ENCODE data around the gene CCDC7. TPM values are rescaled to one million over a fixed set of nuclear protein-coding genes. Genes with fewer than 3 reads are reported as not detected.
A peak's percentile ranks its signal among the peaks of the same experiment; 100 is the strongest.

CCDC7 gene
- total and polyA plus RNA-seq, 9 donors: 2.0 to 34.6 (median 2.9) TPM

DNA sequence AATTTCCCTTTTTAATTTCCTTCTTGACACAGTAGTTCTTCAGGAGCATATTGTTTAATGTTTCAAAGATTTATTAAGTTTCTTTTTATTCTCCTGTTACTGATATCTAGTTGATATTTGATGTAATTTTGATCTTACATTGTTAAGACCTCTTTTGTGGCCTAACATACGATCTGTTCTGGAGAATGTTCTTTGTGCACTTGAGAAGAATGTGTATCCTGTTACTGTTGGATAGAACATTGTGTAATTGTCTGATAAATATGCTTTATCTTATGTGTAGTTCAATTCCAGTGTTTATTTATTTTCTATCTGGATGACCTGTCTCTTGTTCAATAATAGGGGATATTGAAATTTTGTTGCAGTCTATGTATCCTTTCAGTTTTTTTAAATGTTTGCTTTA, 405.4 kb downstream of the CCDC7 start:
- no peaks in the 10 kb centered on the region for H3K27me3 ChIP-seq (ENCODE audit: control insufficient read depth, insufficient read depth, low read length)
- H3K27ac ChIP-seq (ENCODE audit: low read length): no peak overlapping the region
- WGBS (ENCODE audit: insufficient coverage): no CpG with 5 or more reads among the region's 1 CpG
- H3K36me3 ChIP-seq (ENCODE audit: control insufficient read depth, insufficient read depth, low read length): no peaks in the 10 kb centered on the region
- H3K4me1 ChIP-seq (ENCODE audit: control insufficient read depth, insufficient read depth, low read length): no peaks in the 10 kb centered on the region
- H3K9me3 ChIP-seq (replicated peaks; ENCODE audit: control insufficient read depth, low read depth, low read length): no peaks in the 10 kb centered on the region
- no peak for DNase-seq
- H3K4me3 ChIP-seq (ENCODE audit: low read length): no peak overlapping the region

DNA sequence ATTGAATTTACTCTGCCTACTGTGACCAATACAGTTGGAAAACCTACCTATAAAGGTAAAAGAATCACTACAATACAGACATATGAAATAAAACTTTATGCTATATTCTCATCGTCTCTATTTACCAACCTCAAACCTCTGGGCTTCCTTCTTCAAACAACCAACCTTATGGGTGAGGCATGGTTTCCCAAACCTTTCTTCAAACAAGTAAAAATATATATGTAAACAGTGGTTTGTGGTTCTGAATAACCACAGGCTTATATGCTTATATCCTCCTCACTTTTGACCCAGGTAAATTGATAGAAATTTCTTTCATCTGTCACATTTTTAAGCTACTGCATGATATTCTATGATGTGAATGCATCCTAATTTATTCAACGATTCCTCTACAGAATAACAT, 408.5 kb downstream of the CCDC7 start:
- no peak for DNase-seq
- H3K27me3 ChIP-seq (ENCODE audit: control insufficient read depth, insufficient read depth, low read length): no peaks in the 10 kb centered on the region
- no peaks in the 10 kb centered on the region for H3K4me1 ChIP-seq (ENCODE audit: control insufficient read depth, insufficient read depth, low read length)
- H3K4me3 ChIP-seq (ENCODE audit: low read length): no peak overlapping the region
- no peaks in the 10 kb centered on the region for H3K36me3 ChIP-seq (ENCODE audit: control insufficient read depth, insufficient read depth, low read length)
- H3K27ac ChIP-seq (ENCODE audit: low read length): no peak overlapping the region
- WGBS (ENCODE audit: insufficient coverage): no CpG with 5 or more reads among the region's 2 CpGs
- no peaks in the 10 kb centered on the region for H3K9me3 ChIP-seq (replicated peaks; ENCODE audit: control insufficient read depth, low read depth, low read length)

DNA sequence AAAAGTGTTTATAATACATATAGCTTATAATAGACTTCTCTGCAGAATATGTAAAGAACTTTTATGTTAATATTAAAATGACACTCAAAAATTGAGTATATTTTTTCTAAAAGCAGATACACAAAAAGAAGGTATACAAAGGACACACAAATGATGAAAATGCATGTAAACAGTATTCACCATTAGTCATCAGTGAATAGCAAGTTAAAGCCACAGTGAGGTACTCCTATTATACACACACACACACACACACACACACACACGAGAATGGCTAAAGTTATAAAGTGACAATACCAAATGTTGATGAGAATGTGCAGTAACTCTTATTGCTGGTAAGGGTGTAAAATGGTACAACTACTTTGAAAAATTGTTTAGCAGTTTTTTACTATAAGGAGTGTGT, 419.2 kb downstream of the CCDC7 start:
- WGBS (ENCODE audit: insufficient coverage): no CpG with 5 or more reads among the region's 1 CpG
- peaks cover 2% of the 10 kb centered on the region for H3K9me3 ChIP-seq (replicated peaks; ENCODE audit: control insufficient read depth, low read depth, low read length)
- no peak overlapping the region for H3K4me3 ChIP-seq (ENCODE audit: low read length)
- DNase-seq: no peak
- H3K36me3 ChIP-seq (ENCODE audit: control insufficient read depth, insufficient read depth, low read length): no peaks in the 10 kb centered on the region
- H3K27me3 ChIP-seq (ENCODE audit: control insufficient read depth, insufficient read depth, low read length): no peaks in the 10 kb centered on the region
- H3K4me1 ChIP-seq (ENCODE audit: control insufficient read depth, insufficient read depth, low read length): no peaks in the 10 kb centered on the region
- no peak overlapping the region for H3K27ac ChIP-seq (ENCODE audit: low read length)

DNA sequence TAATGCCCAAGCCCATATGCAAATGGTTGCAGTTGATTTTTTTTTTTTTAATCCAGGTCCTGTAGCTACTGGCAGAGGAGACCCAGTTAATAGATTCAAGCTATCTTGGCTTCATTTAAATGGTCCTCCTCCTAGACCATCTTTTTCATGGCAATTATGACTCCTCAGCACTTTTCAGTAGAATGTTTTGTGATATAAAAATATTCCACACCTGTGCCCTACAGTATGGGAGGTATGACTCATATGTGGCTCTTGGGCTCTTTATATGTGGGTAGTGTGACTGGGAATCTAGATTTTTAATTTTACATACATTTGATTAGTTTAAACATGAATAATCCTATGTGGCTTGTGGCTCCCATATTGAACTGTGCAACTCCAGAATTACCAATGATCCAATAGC, 432.0 kb downstream of the CCDC7 start:
- Histone ChIP-seq H3K36me3 (ENCODE audit: control insufficient read depth, insufficient read depth, low read length) (no peaks in the 10 kb centered on the region), H3K4me3 (ENCODE audit: low read length) (no peak overlapping the region), H3K4me1 (ENCODE audit: control insufficient read depth, insufficient read depth, low read length) (no peaks in the 10 kb centered on the region), H3K9me3 (replicated peaks; ENCODE audit: control insufficient read depth, low read depth, low read length) (no peaks in the 10 kb centered on the region), H3K27me3 (ENCODE audit: control insufficient read depth, insufficient read depth, low read length) (no peaks in the 10 kb centered on the region), H3K27ac (ENCODE audit: low read length) (no peak overlapping the region)
- no peak for DNase-seq

DNA sequence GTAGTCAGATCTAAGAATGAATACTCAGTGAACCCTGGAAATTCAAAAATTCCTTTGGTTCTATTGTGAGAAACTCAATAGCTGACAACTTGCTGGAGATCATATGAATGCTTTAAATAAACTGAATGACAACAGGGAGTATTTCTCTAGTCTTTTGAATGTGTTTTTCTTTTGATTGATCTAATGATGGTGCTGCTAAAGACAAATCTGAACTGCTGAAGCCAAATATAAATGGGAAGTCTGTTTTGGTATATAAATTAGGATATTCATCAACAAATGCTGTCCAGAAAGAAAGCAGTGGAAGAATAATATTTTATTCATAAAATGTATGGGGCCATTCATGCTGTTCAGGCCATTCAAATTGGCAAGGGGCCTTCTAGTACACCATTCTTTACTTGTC, 432.7 kb downstream of the CCDC7 start:
- H3K9me3 ChIP-seq (replicated peaks; ENCODE audit: control insufficient read depth, low read depth, low read length): no peaks in the 10 kb centered on the region
- no peak overlapping the region for H3K27ac ChIP-seq (ENCODE audit: low read length)
- no peaks in the 10 kb centered on the region for H3K36me3 ChIP-seq (ENCODE audit: control insufficient read depth, insufficient read depth, low read length)
- no peak overlapping the region for H3K4me3 ChIP-seq (ENCODE audit: low read length)
- H3K4me1 ChIP-seq (ENCODE audit: control insufficient read depth, insufficient read depth, low read length): no peaks in the 10 kb centered on the region
- DNase-seq: no peak
- no peaks in the 10 kb centered on the region for H3K27me3 ChIP-seq (ENCODE audit: control insufficient read depth, insufficient read depth, low read length)

DNA sequence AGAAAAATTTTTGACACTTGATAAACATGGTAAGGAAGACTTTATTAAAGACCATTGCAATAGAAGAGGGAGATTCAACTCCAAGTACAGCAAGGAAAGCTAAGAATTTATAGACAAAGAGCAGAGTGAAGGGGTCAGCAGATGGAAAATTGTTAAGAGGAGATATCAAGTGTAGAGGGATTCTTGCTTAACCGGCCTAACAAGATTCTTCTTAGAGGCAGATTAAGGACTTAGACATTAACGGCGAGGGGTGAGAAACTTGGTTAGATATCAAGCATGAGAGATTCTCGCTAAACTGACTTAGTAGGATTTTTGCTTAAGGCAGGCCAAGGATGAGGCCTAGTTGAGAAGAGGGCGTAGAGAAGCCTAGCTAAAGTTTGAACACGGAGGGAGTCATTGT, 436.1 kb downstream of the CCDC7 start:
- H3K36me3 ChIP-seq (ENCODE audit: control insufficient read depth, insufficient read depth, low read length): no peaks in the 10 kb centered on the region
- DNase-seq: no peak
- WGBS (ENCODE audit: insufficient coverage): 91% methylated on average over 6 of the region's 6 CpGs
- H3K4me3 ChIP-seq (ENCODE audit: low read length): no peak overlapping the region
- H3K4me1 ChIP-seq (ENCODE audit: control insufficient read depth, insufficient read depth, low read length): no peaks in the 10 kb centered on the region
- H3K9me3 ChIP-seq (replicated peaks; ENCODE audit: control insufficient read depth, low read depth, low read length): no peaks in the 10 kb centered on the region
- H3K27me3 ChIP-seq (ENCODE audit: control insufficient read depth, insufficient read depth, low read length): no peaks in the 10 kb centered on the region
- H3K27ac ChIP-seq (ENCODE audit: low read length): no peak overlapping the region

DNA sequence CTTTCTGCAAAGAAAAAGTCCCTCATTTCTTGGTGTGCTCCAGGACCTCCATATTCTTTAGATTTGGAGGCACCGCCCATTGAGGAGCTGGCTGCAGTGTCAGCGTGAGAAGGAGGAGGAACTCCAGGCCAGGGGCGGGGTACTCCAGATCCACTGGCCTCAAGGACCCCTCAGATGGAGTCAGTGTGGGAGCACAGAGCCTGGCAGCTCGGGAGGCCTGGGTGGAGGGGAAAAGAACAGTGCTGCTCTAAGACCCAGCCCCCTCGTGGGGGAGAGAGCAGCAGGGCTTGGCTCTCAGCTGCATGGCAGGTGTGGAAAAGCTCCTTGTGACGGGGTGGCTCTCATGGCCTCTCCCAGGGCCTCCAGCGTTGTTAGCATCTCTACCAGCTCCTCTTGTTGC, 441.5 kb downstream of the CCDC7 start:
- no peak overlapping the region for H3K27ac ChIP-seq (ENCODE audit: low read length)
- H3K36me3 ChIP-seq (ENCODE audit: control insufficient read depth, insufficient read depth, low read length): no peaks in the 10 kb centered on the region
- H3K9me3 ChIP-seq (replicated peaks; ENCODE audit: control insufficient read depth, low read depth, low read length): no peaks in the 10 kb centered on the region
- no peak overlapping the region for H3K4me3 ChIP-seq (ENCODE audit: low read length)
- H3K27me3 ChIP-seq (ENCODE audit: control insufficient read depth, insufficient read depth, low read length): no peaks in the 10 kb centered on the region
- 80% methylated on average over 5 of the region's 7 CpGs for WGBS (ENCODE audit: insufficient coverage)
- no peaks in the 10 kb centered on the region for H3K4me1 ChIP-seq (ENCODE audit: control insufficient read depth, insufficient read depth, low read length)
- DNase-seq: no peak

DNA sequence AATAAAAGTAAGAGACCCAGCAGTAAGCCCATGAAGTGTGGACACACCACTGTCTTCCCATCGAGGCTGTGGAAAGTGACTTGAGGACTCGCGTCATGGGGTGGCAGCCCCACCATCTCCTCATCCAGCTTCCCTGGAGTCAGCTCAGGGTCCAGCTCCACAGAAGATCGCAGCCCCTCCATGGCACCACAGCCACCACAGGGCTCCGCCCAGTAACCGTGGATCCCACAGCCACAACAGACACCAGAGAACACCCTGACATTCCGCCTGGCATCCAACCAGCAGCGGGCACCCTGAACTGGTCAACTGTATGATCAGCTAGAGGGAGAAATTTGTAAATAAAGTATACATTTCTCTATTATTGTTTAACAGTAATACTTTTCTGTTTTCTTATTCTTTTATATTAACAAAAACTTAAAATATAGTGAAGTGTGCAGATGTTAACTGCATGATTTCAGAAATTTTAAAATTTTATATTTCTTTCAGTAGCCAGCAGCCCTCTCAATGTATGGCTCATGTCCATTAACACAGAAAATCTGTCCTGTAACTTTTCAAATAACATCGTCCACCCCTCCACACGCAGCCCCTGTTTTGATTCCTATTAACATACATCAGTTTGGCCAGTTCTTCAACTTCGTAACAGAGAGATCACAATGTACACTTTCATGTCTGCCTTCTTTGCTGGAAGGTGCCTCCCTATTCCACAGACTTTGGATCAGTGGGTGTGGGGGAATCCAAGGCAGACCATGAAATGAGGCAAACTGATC, 442.4 kb downstream of the CCDC7 start:
- no peak for DNase-seq
- H3K4me3 ChIP-seq (ENCODE audit: low read length): no peak overlapping the region
- 96% methylated on average over 6 of the region's 11 CpGs for WGBS (ENCODE audit: insufficient coverage)
- no peaks in the 10 kb centered on the region for H3K4me1 ChIP-seq (ENCODE audit: control insufficient read depth, insufficient read depth, low read length)
- H3K9me3 ChIP-seq (replicated peaks; ENCODE audit: control insufficient read depth, low read depth, low read length): no peaks in the 10 kb centered on the region
- H3K27me3 ChIP-seq (ENCODE audit: control insufficient read depth, insufficient read depth, low read length): no peaks in the 10 kb centered on the region
- H3K27ac ChIP-seq (ENCODE audit: low read length): no peak overlapping the region
- H3K36me3 ChIP-seq (ENCODE audit: control insufficient read depth, insufficient read depth, low read length): no peaks in the 10 kb centered on the region

DNA sequence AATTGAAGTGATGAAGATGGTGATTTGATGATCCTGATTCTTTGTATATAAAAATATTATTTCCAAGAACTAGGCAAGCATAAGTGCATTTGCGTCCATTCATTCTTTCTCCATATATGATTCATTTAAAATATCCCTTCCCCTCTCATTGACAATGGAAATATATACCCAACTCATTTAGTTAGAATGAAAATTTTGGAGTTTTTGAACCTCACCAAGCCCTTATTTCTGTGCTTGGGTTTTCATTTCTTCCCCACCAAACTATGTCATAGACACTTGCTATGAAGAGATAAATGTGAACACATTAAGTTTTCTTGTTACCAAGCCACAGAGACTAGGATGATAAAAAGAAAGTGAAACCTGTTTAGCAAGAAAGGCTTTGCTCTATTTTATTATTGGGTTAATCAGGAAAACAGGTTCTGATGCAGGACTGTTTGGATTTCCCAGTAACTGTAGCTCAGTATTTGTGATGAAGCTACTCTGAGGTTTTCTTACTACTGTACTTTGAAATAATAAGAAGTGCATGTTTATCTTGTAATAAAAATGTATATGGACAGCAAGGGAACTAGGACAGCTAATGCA, 443.8 kb downstream of the CCDC7 start:
- no CpG with 5 or more reads among the region's 1 CpG for WGBS (ENCODE audit: insufficient coverage)
- no peaks in the 10 kb centered on the region for H3K9me3 ChIP-seq (replicated peaks; ENCODE audit: control insufficient read depth, low read depth, low read length)
- H3K4me3 ChIP-seq (ENCODE audit: low read length): no peak overlapping the region
- no peak overlapping the region for H3K27ac ChIP-seq (ENCODE audit: low read length)
- no peaks in the 10 kb centered on the region for H3K27me3 ChIP-seq (ENCODE audit: control insufficient read depth, insufficient read depth, low read length)
- no peak for DNase-seq
- H3K36me3 ChIP-seq (ENCODE audit: control insufficient read depth, insufficient read depth, low read length): no peaks in the 10 kb centered on the region
- H3K4me1 ChIP-seq (ENCODE audit: control insufficient read depth, insufficient read depth, low read length): no peaks in the 10 kb centered on the region

DNA sequence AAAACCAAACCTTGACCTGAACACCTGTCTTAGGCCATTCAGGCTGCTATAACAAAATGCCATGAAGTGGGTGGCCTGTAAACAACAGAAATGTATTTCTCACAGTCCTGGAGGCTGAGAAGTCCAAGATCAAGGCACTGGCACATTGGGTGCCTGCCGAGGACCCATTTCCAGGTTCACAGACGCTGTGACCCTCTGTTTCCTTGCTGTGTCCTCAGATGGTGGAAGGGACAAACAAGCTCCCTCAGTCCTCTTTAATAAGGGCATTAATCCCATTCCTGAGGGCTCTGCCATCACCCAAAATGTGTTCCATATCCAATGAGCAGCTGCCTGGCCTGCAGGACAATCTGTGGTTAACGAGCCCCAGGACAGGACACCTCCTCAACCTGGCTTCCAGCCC, 444.5 kb downstream of the CCDC7 start:
- Histone ChIP-seq H3K9me3 (replicated peaks; ENCODE audit: control insufficient read depth, low read depth, low read length) (no peaks in the 10 kb centered on the region), H3K4me1 (ENCODE audit: control insufficient read depth, insufficient read depth, low read length) (no peaks in the 10 kb centered on the region), H3K27me3 (ENCODE audit: control insufficient read depth, insufficient read depth, low read length) (no peaks in the 10 kb centered on the region), H3K36me3 (ENCODE audit: control insufficient read depth, insufficient read depth, low read length) (no peaks in the 10 kb centered on the region), H3K4me3 (ENCODE audit: low read length) (no peak overlapping the region), H3K27ac (ENCODE audit: low read length) (no peak overlapping the region)
- no peak for DNase-seq
- 78% methylated on average over 2 of the region's 3 CpGs for WGBS (ENCODE audit: insufficient coverage)

DNA sequence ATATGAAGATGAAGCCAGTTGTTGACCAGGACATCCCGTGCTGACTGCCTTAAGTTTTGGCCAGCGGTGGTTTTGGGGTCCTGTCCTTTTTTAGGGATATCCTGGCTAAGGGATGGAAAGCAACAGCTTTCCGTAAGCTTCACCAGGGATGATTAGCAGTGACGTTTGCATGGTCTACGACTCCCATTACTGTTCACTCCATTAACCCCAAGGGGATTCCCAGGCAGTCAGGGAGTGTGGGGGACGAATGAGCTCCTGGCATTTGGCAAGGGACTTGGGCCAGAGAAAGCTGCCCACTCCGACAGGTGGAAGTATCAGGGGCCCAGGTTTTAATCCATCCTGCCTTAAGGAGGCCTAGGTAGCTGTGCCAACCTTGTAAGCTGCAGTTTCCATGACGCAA, 445.3 kb downstream of the CCDC7 start:
- no peaks in the 10 kb centered on the region for H3K4me1 ChIP-seq (ENCODE audit: control insufficient read depth, insufficient read depth, low read length)
- no peak overlapping the region for H3K27ac ChIP-seq (ENCODE audit: low read length)
- H3K4me3 ChIP-seq (ENCODE audit: low read length): no peak overlapping the region
- peak; percentile 15 for DNase-seq
- H3K27me3 ChIP-seq (ENCODE audit: control insufficient read depth, insufficient read depth, low read length): no peaks in the 10 kb centered on the region
- WGBS (ENCODE audit: insufficient coverage): 82% methylated on average over 4 of the region's 8 CpGs
- no peaks in the 10 kb centered on the region for H3K9me3 ChIP-seq (replicated peaks; ENCODE audit: control insufficient read depth, low read depth, low read length)
- no peaks in the 10 kb centered on the region for H3K36me3 ChIP-seq (ENCODE audit: control insufficient read depth, insufficient read depth, low read length)

Measured in muscle of leg (tissue), 11 donors.